Rectal smooth muscle tissue (tissue), 1 donor: ENCODE results near the gene IRF2.

Experiments
- H3K27ac ChIP-seq: one replicate; pipeline ENCODE4 v1.7.0; 2013; ENCODE audit warnings: low read depth, low read length, inconsistent platforms
- H3K27me3 ChIP-seq: one replicate; pipeline ENCODE4 v1.7.0; 2013; ENCODE audit warnings: low read length; ENCODE audit not compliant: control insufficient read depth, insufficient read depth
- H3K36me3 ChIP-seq: one replicate; pipeline ENCODE4 v1.7.0; 2013; ENCODE audit warnings: low read length; ENCODE audit not compliant: control insufficient read depth, insufficient read depth
- H3K4me1 ChIP-seq: one replicate; pipeline ENCODE4 v1.7.0; 2013; ENCODE audit warnings: low read length; ENCODE audit not compliant: control insufficient read depth, insufficient read depth
- H3K4me3 ChIP-seq: one replicate; pipeline ENCODE4 v1.7.0; 2013; ENCODE audit warnings: low read length
- H3K9ac ChIP-seq: one replicate; pipeline ENCODE4 v1.7.0; 2013; ENCODE audit warnings: low read length

The IRF2 gene

GRCh38 chr4:184489771-184490170 lies 15.4 kb upstream of the IRF2 start:
- H3K27ac ChIP-seq: no peak overlapping the region
- no peaks in the 10 kb centered on the region for H3K4me1 ChIP-seq
- H3K4me3 ChIP-seq: no peak overlapping the region
- H3K9ac ChIP-seq: no peak overlapping the region
- H3K36me3 ChIP-seq: no peaks in the 10 kb centered on the region
- H3K27me3 ChIP-seq: no peaks in the 10 kb centered on the region

GRCh38 chr4:184487503-184487902 lies 13.2 kb upstream of the IRF2 start:
- H3K27ac ChIP-seq: no peak overlapping the region
- H3K4me3 ChIP-seq: no peak overlapping the region
- no peak overlapping the region for H3K9ac ChIP-seq
- H3K27me3 ChIP-seq: no peaks in the 10 kb centered on the region
- no peaks in the 10 kb centered on the region for H3K36me3 ChIP-seq
- H3K4me1 ChIP-seq: no peaks in the 10 kb centered on the region

- H3K27ac ChIP-seq: no peak overlapping the region
- H3K4me3 ChIP-seq: no peak overlapping the region
- no peak overlapping the region for H3K9ac ChIP-seq
- no peaks in the 10 kb centered on the region for H3K4me1 ChIP-seq
- no peaks in the 10 kb centered on the region for H3K36me3 ChIP-seq
- H3K27me3 ChIP-seq: no peaks in the 10 kb centered on the region
Measured at GRCh38 chr4:184485279-184485678, 10.9 kb upstream of the IRF2 start.

- Histone ChIP-seq H3K36me3 (no peaks in the 10 kb centered on the region), H3K27ac (no peak overlapping the region)
Measured at GRCh38 chr4:184481544-184481943, 7.2 kb upstream of the IRF2 start.

GRCh38 chr4:184479516-184479950 lies 5.2 kb upstream of the IRF2 start:
- H3K9ac ChIP-seq: no peak overlapping the region
- peaks cover 4% of the 10 kb centered on the region for H3K4me1 ChIP-seq
- no peaks in the 10 kb centered on the region for H3K36me3 ChIP-seq
- H3K4me3 ChIP-seq: no peak overlapping the region
- no peaks in the 10 kb centered on the region for H3K27me3 ChIP-seq
- no peak overlapping the region for H3K27ac ChIP-seq

More at GRCh38 chr4:184481544-184481943, 7.2 kb upstream of the IRF2 start:
- H3K9ac ChIP-seq: no peak overlapping the region
- H3K4me3 ChIP-seq: no peak overlapping the region
- H3K4me1 ChIP-seq: no peaks in the 10 kb centered on the region
- H3K27me3 ChIP-seq: no peaks in the 10 kb centered on the region

GRCh38 chr4:184477201-184477999 lies 3.0 kb upstream of the IRF2 start:
- peaks cover 4% of the 10 kb centered on the region for H3K4me1 ChIP-seq
- H3K4me3 ChIP-seq: no peak overlapping the region
- no peaks in the 10 kb centered on the region for H3K36me3 ChIP-seq
- no peak overlapping the region for H3K27ac ChIP-seq
- H3K27me3 ChIP-seq: no peaks in the 10 kb centered on the region
- no peak overlapping the region for H3K9ac ChIP-seq

- Histone ChIP-seq H3K4me3 (no peak overlapping the region), H3K27me3 (no peaks in the 10 kb centered on the region), H3K9ac (no peak overlapping the region), H3K36me3 (no peaks in the 10 kb centered on the region), H3K4me1 (peaks cover 4% of the 10 kb centered on the region), H3K27ac (no peak overlapping the region)
Measured at GRCh38 chr4:184476695-184477094, 2.3 kb upstream of the IRF2 start.

- Histone ChIP-seq H3K4me3 (peak overlapping the region; percentile 98), H3K36me3 (no peaks in the 10 kb centered on the region), H3K4me1 (peaks cover 5% of the 10 kb centered on the region), H3K27ac (peak overlapping the region; percentile 95), H3K9ac (peak overlapping the region; percentile 95), H3K27me3 (no peaks in the 10 kb centered on the region)
Measured at GRCh38 chr4:184475498-184475897, 1.1 kb upstream of the IRF2 start.

- peak overlapping the region; percentile 95 for H3K9ac ChIP-seq
- H3K27me3 ChIP-seq: no peaks in the 10 kb centered on the region
- H3K4me1 ChIP-seq: peaks cover 5% of the 10 kb centered on the region
- H3K27ac ChIP-seq: peak overlapping the region; percentile 95
- peak overlapping the region; percentile 98 for H3K4me3 ChIP-seq
- H3K36me3 ChIP-seq: no peaks in the 10 kb centered on the region
Measured at GRCh38 chr4:184475096-184475461, 729 bp upstream of the IRF2 start.

GRCh38 chr4:184473499-184474262 lies 669 bp downstream of the IRF2 start:
- H3K27me3 ChIP-seq: no peaks in the 10 kb centered on the region
- peaks cover 5% of the 10 kb centered on the region for H3K4me1 ChIP-seq
- H3K36me3 ChIP-seq: no peaks in the 10 kb centered on the region
- peak overlapping the region; percentile 97 for H3K4me3 ChIP-seq
- peak overlapping the region; percentile 69 for H3K9ac ChIP-seq
- peak overlapping the region; percentile 87 for H3K27ac ChIP-seq

GRCh38 chr4:184472614-184473498 lies 1.5 kb downstream of the IRF2 start:
- Histone ChIP-seq H3K36me3 (no peaks in the 10 kb centered on the region), H3K27ac (peak overlapping the region; percentile 87), H3K9ac (peak overlapping the region; percentile 44), H3K4me1 (peaks cover 5% of the 10 kb centered on the region), H3K4me3 (peak overlapping the region; percentile 79), H3K27me3 (no peaks in the 10 kb centered on the region)
